ENCODE results near the gene CEMP1.

CEMP1 gene

GRCh38 chr16:2498531-2499253 is 32.5 kb downstream of the CEMP1 start:
- DNase-seq (ENCODE audit: low read depth): no peak
- no peak for TF ChIP-seq CTCF (IDR thresholded peaks at IDR 0.05; ENCODE audit: control insufficient read depth, insufficient read depth, low read depth, low read length, missing control alignments)
- no peak overlapping the region for H3K4me3 ChIP-seq (ENCODE audit: control insufficient read depth, low read depth, low read length)

- no peak for TF ChIP-seq CTCF (IDR thresholded peaks at IDR 0.05; ENCODE audit: control insufficient read depth, insufficient read depth, low read depth, low read length, missing control alignments)
- DNase-seq (ENCODE audit: low read depth): no peak
- no peak overlapping the region for H3K4me3 ChIP-seq (ENCODE audit: control insufficient read depth, low read depth, low read length)
Observed at GRCh38 chr16:2497695-2498484, 33.3 kb downstream of the CEMP1 start.

- TF ChIP-seq CTCF (IDR thresholded peaks at IDR 0.05; ENCODE audit: control insufficient read depth, insufficient read depth, low read depth, low read length, missing control alignments): no peak
- DNase-seq (ENCODE audit: low read depth): no peak
- H3K4me3 ChIP-seq (ENCODE audit: control insufficient read depth, low read depth, low read length): no peak overlapping the region
Observed at GRCh38 chr16:2497116-2497630, 34.0 kb downstream of the CEMP1 start.

- no peak for DNase-seq (ENCODE audit: low read depth)
- no peak for TF ChIP-seq CTCF (IDR thresholded peaks at IDR 0.05; ENCODE audit: control insufficient read depth, insufficient read depth, low read depth, low read length, missing control alignments)
Observed at GRCh38 chr16:2496223-2497115, 34.7 kb downstream of the CEMP1 start.

GRCh38 chr16:2495041-2495440 is 36.2 kb downstream of the CEMP1 start:
- no peak overlapping the region for H3K4me3 ChIP-seq (ENCODE audit: control insufficient read depth, low read depth, low read length)
- TF ChIP-seq CTCF (IDR thresholded peaks at IDR 0.05; ENCODE audit: control insufficient read depth, insufficient read depth, low read depth, low read length, missing control alignments): no peak
- DNase-seq (ENCODE audit: low read depth): no peak

More at GRCh38 chr16:2496223-2497115, 34.7 kb downstream of the CEMP1 start:
- H3K4me3 ChIP-seq (ENCODE audit: control insufficient read depth, low read depth, low read length): no peak overlapping the region

- DNase-seq (ENCODE audit: low read depth): no peak
- no peak overlapping the region for H3K4me3 ChIP-seq (ENCODE audit: control insufficient read depth, low read depth, low read length)
- no peak for TF ChIP-seq CTCF (IDR thresholded peaks at IDR 0.05; ENCODE audit: control insufficient read depth, insufficient read depth, low read depth, low read length, missing control alignments)
Observed at GRCh38 chr16:2494616-2495015, 36.6 kb downstream of the CEMP1 start.
